NCI-H1417 (cell line): ENCODE data around the gene MEAK7.
"Not testable (repeated sequence)": the region's sequence is repeated elsewhere in the genome, so short reads cannot be mapped to it uniquely, and the experiment has no call there.

ENCODE experiments used
- DNase-seq, 3 experiments: peaks; one replicate each; lab custom pipeline; 2025; lab: John Stamatoyannopoulos, UW

Gene MEAK7

GRCh38 chr16:84532855-84533486 lies 28.5 kb upstream of the MEAK7 start:
- no peak for DNase-seq

- no peak for DNase-seq
These were observed 27.8 kb upstream of the MEAK7 start for GRCh38 chr16:84532291-84532724.

DNA sequence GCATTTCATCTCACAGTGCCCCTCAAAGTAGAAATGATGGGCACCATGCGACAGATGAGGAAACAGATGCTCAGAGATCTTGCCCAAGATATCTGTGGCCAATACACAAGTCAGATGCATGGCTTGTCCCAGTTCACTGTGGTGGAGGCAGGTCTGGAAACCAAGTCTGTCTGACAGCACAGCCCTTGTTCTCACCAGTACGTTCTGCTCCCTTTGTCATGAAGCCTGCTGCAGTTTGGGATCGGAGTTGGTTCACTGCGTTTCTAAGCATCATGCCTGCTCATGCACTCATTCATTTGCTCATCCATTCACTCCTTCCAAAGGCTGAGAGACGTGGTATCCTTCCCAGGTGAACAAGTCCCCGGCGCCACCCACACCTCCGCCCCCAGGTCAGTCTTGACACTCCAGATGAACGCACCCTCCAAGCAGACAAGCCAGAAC lies 27.2 kb upstream of the MEAK7 start:
- peak in 1 of 3 experiments; percentile 64 for DNase-seq

DNA sequence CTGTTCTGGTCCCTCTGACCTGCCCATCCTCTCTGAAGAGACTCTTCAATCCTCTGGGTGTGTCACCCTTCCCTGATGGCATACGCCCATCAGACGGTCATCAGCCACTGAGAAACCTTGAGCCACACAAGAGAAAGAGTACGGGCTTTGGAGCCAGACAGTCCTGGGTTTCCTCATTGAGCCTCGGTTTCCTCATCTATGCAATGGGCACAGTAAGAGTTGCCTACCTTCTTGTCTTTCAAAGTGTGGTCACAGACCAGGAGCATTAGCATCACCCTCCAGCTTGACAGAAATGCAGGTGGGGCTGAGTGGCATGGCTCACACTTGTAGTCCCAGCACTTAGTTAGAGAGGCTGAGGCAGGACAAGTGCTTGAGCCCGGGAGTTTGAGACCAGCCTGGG lies 26.1 kb upstream of the MEAK7 start:
- no peak for DNase-seq

DNA sequence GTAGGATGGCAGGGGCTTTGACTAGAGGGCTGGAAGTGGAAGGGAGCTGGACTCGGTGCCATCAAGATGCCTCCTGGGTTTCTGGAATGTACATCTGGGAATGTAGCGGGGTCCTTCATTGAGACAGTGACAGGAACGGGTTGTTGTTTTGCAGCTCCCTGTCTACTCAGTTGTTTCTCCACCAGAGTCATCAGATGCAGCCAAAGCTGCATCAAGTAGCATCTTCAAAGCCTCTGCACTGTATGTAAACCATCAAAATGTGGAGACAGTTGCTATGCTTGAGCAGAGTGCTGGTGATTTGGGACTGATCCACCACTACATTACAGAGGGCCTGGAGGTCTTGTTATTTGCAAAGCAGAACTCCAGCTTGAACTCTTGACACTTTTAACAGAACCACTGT lies 25.1 kb upstream of the MEAK7 start:
- no peak for DNase-seq

DNA sequence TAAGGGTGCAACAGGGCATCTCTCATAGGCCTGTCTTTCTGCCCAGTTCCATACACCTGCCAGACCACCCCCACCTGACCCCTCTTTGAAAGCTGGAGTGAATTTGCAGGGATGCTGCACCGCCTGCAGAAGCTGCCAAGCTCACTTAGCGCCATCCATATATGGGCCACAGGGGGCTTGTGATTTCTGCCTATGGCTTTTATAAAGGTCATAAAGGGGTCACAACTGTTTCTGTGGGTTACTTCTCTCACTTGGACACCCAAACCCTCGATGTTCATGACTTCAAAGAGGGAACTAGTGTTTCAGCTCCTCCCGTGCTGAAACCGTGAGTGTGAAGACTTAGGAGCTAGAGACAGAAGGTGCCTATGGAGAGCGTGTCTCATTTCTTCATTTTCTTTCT lies 23.9 kb upstream of the MEAK7 start:
- no peak for DNase-seq

DNA sequence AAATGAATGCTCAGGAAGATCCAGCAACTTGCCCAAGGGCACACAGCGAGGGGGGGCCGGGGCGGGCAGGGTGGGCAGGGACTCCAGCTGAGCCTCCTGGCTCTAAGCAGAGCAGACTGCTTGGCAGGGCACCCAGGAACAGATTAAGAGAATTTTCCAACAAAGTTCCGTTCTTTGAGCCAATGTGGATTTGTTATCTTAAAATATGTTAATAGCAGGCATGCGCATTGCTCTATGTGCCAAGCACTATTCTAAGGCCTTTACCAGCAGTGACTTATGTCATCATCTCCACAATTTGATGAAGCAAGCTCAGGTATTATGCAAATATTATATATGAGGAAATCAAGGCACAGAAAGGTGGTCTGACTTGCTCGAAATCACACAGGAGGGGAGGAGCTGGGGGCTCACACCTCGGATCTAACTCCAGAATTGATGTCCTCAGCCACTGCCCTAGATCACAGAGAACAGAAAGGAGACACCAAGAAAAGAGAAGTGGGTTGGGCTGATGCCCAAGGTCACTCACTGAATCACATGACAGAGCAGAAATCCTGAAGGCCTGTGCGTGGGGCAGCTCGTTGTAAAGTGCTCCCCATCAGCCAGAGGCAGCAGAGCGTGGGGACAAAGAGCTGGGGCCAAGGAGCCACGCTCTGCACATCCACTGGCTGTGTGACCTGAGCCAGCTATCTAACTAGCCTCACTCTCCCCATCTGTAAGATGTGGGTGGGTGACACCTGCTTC lies 23.2 kb upstream of the MEAK7 start:
- no peak for DNase-seq

- no peak for DNase-seq
These were observed 22.5 kb upstream of the MEAK7 start for GRCh38 chr16:84526794-84527531.

- not testable (repeated sequence) for DNase-seq
These were observed 20.6 kb upstream of the MEAK7 start for GRCh38 chr16:84524941-84525581.

- no peak for DNase-seq
These were observed 20.0 kb upstream of the MEAK7 start for GRCh38 chr16:84524346-84524920.

- no peak for DNase-seq
These were observed 17.0 kb upstream of the MEAK7 start for GRCh38 chr16:84521497-84521770.

- peak; percentile 93 to 99 (median 95) for DNase-seq
These were observed 16.5 kb upstream of the MEAK7 start for GRCh38 chr16:84520725-84521496.

GRCh38 chr16:84519855-84520254 lies 15.4 kb upstream of the MEAK7 start:
- DNase-seq: peak in 1 of 3 experiments; percentile 68

DNA sequence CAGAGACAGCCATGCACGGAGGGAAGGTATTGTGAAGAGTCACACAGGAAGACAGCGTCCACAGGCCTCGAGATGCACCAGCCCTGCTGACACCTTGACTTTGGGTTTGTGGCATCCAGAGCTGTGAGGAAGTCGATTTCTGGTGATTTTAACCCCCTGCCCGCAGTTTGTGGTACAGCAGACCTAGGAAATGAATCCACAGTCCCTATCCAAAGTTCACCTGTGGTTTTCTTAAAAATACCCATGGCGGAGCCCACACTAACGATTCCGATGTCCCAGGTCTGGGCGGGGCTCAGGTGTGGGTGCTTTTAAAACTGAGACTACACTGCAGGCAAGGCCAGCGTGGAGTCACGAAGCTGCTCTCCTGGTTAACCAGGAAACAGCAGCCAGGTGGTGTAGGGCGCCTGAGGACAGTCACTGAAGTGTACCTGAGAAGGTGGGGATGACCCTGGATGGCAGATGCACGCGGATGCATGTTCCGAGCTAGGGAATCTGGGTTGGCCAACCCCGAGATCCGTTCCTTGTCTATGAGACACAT lies 14.4 kb upstream of the MEAK7 start:
- DNase-seq: peak; percentile 68 to 84 (median 75)

DNA sequence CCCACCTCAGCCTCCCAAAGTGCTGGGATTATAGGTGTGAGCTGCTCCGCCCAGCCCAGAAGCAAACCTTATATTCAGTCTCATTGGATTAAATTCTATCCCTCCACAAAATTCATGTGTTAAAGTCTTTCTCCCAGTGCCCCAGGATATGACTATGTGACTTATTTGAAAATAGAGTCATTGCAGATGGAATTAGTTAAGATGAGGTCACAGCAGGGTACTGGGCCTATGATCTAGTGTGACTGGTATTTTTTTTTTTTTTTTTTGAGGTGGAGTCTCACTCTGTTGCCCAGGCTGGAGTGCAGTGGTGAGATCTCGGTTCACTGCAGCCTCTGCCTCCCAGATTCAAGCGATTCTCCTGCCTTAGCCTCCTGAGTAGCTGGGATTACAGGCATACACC lies 13.8 kb upstream of the MEAK7 start:
- DNase-seq: peak in 1 of 3 experiments; percentile 5

- DNase-seq: no peak
These were observed 12.9 kb upstream of the MEAK7 start for GRCh38 chr16:84517366-84517765.

- peak; percentile 9 to 44 (median 38) for DNase-seq
These were observed 10.7 kb upstream of the MEAK7 start for GRCh38 chr16:84514874-84515835.

GRCh38 chr16:84514295-84514873 lies 9.9 kb upstream of the MEAK7 start:
- no peak for DNase-seq

DNA sequence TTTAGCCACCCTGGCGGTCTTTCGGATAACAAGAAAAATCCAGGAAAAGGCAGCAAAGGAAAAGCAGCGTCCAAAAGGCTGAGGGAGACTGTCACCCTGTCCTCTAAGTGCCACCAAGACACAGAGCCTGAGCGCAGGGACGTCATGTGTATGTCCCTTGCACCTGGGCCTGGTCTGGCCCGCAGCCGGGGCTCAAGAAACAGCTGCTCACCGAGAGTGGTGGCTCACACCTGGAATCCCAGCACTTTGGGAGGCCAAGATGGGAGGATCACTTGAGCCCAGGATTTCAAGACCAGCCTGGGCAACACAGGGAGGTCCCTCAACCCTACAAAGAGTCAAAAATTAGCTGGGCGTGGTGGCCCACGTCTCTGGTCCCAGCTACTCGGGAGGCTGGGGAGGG lies 9.2 kb upstream of the MEAK7 start:
- no peak for DNase-seq

- DNase-seq: peak in 1 of 3 experiments; percentile 20
These were observed 8.7 kb upstream of the MEAK7 start for GRCh38 chr16:84513123-84513522.
